Measurements from ENCODE around the gene RBFOX2.

Gene RBFOX2

GRCh38 chr22:35695202-35695601 is 333.4 kb downstream of the RBFOX2 start:
- DNase-seq (ENCODE audit: low read depth) = no peak

DNA sequence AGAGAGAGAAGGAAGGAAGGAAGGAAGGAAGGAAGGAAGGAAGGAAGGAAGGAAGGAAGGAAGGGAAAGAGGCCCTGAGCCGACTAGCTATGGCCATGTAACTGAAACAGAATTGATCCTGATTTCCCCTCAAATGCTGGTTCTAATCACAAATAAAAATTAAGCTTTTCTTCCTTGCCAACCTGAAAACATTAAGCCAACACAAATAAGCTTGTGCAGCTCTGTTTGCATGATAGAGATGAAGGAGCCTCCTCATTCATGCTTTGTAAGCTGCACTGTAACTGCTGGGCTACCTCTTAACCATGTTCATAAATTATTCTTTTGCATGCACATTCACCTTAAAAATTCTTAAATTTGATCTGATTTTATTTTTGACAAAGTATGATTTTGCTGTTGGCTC is 338.6 kb downstream of the RBFOX2 start:
- no peak for DNase-seq (ENCODE audit: low read depth)

DNA sequence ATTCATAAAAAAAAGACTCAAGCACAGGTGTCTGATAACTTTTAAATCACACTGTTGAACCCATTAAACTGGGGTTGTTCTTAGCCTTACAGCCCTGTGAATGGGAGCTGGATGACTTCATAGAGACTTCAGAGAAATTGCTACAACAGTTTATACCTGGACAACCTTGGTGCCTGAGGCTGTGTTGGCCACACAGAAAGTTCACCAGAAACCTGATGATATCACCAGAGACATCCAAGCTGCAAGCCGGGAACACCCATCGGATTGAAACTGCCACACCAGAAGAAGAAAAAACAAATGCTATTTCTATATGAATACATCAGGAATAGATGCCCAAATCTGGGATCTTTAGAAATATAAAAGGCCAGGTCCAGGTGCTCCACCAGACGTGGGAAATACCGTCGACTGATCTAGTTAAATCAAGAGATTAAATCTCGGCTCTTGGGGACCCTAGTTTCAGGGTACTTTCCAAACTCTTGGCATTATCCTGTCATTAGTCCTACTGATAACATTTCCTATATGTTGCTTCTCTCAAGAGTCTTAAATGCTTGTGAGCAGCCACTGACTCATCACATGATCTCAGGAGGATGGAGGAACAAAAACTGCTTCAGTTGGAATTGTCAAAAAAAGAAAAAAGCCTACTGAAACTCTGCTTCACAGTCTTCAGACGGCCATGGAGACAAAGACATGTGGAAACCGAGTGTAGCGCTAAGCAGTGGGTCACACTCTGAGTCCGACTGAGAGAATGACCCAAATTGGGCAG is 339.5 kb downstream of the RBFOX2 start:
- no peak for DNase-seq (ENCODE audit: low read depth)
